22Rv1 (cell line): ENCODE data around the gene CDKAL1.

Experiments used
- ZFX ChIP-seq: fragments of 450-650 bp; IDR thresholded peaks from 2 replicates; pipeline ENCODE4 v1.6.1; 2017; ENCODE audit warnings: antibody characterized with exemption, borderline replicate concordance
- TF ChIP-seq, protein P1 (sequence below): fragments of 450-650 bp; IDR thresholded peaks from 2 replicates; pipeline ENCODE4 v1.5.1; 2017; ENCODE audit warnings: mild to moderate bottlenecking

DNA sequence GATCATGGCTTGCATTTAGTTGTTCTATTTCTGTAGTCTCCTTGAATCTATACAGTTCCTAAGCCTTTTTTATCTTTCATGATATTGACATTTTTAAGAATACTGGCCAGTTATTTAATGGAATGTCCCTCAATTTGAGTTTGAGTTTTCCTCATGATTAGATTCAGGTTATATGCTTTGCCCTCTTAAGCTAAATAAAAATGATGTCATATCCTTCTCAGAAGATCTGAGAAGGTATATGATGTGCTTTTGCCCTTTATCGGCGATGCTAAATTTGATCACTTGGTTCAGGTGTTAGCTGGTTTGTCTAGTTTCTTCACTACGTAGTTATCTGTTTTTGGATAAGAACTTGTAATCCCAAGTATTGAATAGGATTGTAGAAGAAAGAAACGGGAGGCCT is 549.5 kb downstream of the CDKAL1 start:
- TF ChIP-seq, protein P1, sequence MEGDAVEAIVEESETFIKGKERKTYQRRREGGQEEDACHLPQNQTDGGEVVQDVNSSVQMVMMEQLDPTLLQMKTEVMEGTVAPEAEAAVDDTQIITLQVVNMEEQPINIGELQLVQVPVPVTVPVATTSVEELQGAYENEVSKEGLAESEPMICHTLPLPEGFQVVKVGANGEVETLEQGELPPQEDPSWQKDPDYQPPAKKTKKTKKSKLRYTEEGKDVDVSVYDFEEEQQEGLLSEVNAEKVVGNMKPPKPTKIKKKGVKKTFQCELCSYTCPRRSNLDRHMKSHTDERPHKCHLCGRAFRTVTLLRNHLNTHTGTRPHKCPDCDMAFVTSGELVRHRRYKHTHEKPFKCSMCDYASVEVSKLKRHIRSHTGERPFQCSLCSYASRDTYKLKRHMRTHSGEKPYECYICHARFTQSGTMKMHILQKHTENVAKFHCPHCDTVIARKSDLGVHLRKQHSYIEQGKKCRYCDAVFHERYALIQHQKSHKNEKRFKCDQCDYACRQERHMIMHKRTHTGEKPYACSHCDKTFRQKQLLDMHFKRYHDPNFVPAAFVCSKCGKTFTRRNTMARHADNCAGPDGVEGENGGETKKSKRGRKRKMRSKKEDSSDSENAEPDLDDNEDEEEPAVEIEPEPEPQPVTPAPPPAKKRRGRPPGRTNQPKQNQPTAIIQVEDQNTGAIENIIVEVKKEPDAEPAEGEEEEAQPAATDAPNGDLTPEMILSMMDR, result no peak
- TF ChIP-seq ZFX, result no peak
